Measurements from ENCODE around the gene WDR91. TPM values are rescaled to one million over a fixed set of nuclear protein-coding genes. Genes with fewer than 3 reads are reported as not detected.

The WDR91 gene
- polyA plus RNA-seq (2013, experiment 1 of 2) = 4.6 TPM
- polyA plus RNA-seq (2013, experiment 2 of 2) = 3.6 TPM

DNA sequence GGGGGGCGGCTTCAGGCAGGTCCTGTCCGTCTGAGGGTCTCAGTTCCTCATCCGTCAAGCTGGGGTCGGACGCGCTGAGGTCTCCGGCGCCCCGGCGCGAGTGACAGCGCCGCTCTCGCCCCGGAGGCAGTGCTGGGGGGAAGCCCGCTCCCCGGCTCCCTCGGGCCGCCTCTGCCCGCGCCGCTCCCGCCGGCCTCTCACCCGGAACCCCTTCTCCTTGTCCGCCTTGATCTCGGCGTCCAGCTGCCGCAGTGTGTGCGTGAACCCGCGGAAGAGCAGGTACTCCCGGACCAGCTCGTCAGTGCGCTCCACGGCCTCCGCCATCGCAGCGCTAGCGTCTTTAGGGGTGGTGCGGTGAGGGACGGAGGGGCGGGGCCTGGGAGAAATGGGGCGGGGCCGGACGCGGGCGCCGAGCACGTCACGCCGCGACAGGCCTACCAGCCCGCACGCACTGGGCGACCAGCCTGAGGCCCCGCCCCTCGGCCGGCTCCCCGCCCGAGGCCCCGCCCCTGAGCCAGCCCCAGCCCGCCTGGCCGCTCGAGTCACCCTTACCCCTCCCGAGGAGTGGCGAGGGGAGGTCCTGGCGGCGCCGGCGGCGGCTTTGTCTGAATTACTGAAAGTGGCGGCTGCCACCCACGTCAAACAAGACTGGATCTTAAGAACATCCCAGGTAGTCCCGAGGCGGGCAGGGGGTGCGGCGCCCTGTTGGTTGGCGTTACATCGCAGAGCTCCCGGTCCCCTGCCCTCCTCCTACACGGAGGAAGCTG lies at the start of gene WDR91:
WDR91 (minus strand) TSS at position 348 of the 767 bp plus-strand sequence; CDS start at position 324, 24 bp downstream.
- H2BK120ac ChIP-seq (ENCODE audit: low read depth, low read length) = no peak within 1 kb of the TSS
- peak within 1 kb of the TSS; percentile 95 for H3K23ac ChIP-seq (ENCODE audit: low read depth, low read length, poor library complexity)
- H3K4ac ChIP-seq (ENCODE audit: low read length) = no peak within 1 kb of the TSS
- H3K4me1 ChIP-seq (ENCODE audit: control insufficient read depth in 2 of 2, insufficient read depth in 1 of 2, low read depth in 1 of 2, low read length in 2 of 2) = peaks cover 0 to 4% of the 10 kb centered on the region in 2 donors
- peak within 1 kb of the TSS; percentile 93 for H3K9ac ChIP-seq (ENCODE audit: low read depth, low read length, poor library complexity)
- no peak within 1 kb of the TSS for H2BK5ac ChIP-seq (ENCODE audit: low read length)
- peak within 1 kb of the TSS; percentile 79 for H2BK12ac ChIP-seq (ENCODE audit: low read length)
- peak within 1 kb of the TSS; percentile 98 for H2AFZ ChIP-seq (ENCODE audit: low read length)
- peaks cover 0 to 9% (median 5%) of the 10 kb centered on the region in 3 experiments for H3K27me3 ChIP-seq (ENCODE audit: control insufficient read depth in 3 of 3, insufficient read depth in 3 of 3, low read depth in 1 of 3, low read length in 3 of 3)
- no peaks in the 10 kb centered on the region for H3K79me1 ChIP-seq (ENCODE audit: low read depth, low read length)
- no peak within 1 kb of the TSS for H4K91ac ChIP-seq (ENCODE audit: low read depth, low read length, poor library complexity)
- H3K36me3 ChIP-seq (replicated peaks in 1 of 2; ENCODE audit: control insufficient read depth in 2 of 2, insufficient read depth in 2 of 2, low read length in 2 of 2) = no peaks in the 10 kb centered on the region
- peak within 1 kb of the TSS; percentile 84 to 93 for H3K4me3 ChIP-seq (ENCODE audit: low read length in 2 of 2)
- no peaks in the 10 kb centered on the region for H3K9me3 ChIP-seq (replicated peaks in 1 of 2; ENCODE audit: control insufficient read depth in 2 of 2, insufficient read depth in 1 of 2, low read depth in 1 of 2, low read length in 2 of 2)
- peak within 1 kb of the TSS; percentile 81 for H3K4me2 ChIP-seq (ENCODE audit: insufficient read depth, low read length, poor library complexity, severe bottlenecking)
- peak; percentile 92 for DNase-seq (ENCODE audit: low spot score)
- peak within 1 kb of the TSS; percentile 97 for H3K18ac ChIP-seq (ENCODE audit: low read length)
- H3K14ac ChIP-seq (ENCODE audit: low read length) = peak within 1 kb of the TSS; percentile 86
- H4K8ac ChIP-seq (ENCODE audit: low read depth, low read length) = no peak within 1 kb of the TSS
- H2BK15ac ChIP-seq (ENCODE audit: low read length) = peak within 1 kb of the TSS; percentile 81
- WGBS, 2 donors (ENCODE audit: extremely low coverage in 2 of 2, insufficient read length in 2 of 2, insufficient replicate concordance in 1 of 2) = no CpG with 5 or more reads among the region's 82 CpGs
- H2AK5ac ChIP-seq (ENCODE audit: low read depth, low read length) = no peak within 1 kb of the TSS
- no peak within 1 kb of the TSS for H3K27ac ChIP-seq (replicated peaks; ENCODE audit: low read length)

DNA sequence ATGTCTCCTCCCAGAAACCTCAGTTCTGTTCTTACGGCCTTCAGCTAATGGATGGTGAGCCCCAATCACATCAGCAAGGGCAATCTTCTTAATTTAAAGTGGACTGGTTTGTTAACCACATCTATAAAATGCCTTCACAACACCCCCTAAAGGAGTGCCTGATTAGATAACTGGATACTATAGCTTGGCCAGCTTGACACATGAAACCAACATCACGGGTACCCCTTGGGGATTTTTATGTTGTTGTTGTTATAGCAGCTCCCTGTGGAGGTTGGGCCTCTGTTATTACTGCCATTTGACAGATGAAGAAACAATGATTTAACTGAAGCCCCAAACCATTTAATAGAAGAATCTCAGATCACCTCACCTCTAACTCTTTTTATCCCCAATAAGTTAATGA lies 49.1 kb upstream of the WDR91 start:
- peaks cover 0 to 4% of the 10 kb centered on the region in 2 donors for H3K4me1 ChIP-seq (ENCODE audit: control insufficient read depth in 2 of 2, insufficient read depth in 1 of 2, low read depth in 1 of 2, low read length in 2 of 2)
- no peak overlapping the region for H3K23ac ChIP-seq (ENCODE audit: low read depth, low read length, poor library complexity)
- H4K8ac ChIP-seq (ENCODE audit: low read depth, low read length) = no peak overlapping the region
- no peak overlapping the region for H4K91ac ChIP-seq (ENCODE audit: low read depth, low read length, poor library complexity)
- peaks cover 0 to 1% of the 10 kb centered on the region in 2 donors for H3K9me3 ChIP-seq (replicated peaks in 1 of 2; ENCODE audit: control insufficient read depth in 2 of 2, insufficient read depth in 1 of 2, low read depth in 1 of 2, low read length in 2 of 2)
- no peak overlapping the region for H3K27ac ChIP-seq (replicated peaks; ENCODE audit: low read length)
- no peak overlapping the region for H2BK12ac ChIP-seq (ENCODE audit: low read length)
- H2BK5ac ChIP-seq (ENCODE audit: low read length) = no peak overlapping the region
- no peak overlapping the region for H3K9ac ChIP-seq (ENCODE audit: low read depth, low read length, poor library complexity)
- WGBS, 2 donors (ENCODE audit: extremely low coverage in 2 of 2, insufficient read length in 2 of 2, insufficient replicate concordance in 1 of 2) = no CpG with 5 or more reads among the region's 2 CpGs
- no peaks in the 10 kb centered on the region for H3K36me3 ChIP-seq (replicated peaks in 1 of 2; ENCODE audit: control insufficient read depth in 2 of 2, insufficient read depth in 2 of 2, low read length in 2 of 2)
- no peaks in the 10 kb centered on the region for H3K79me1 ChIP-seq (ENCODE audit: low read depth, low read length)
- H2BK120ac ChIP-seq (ENCODE audit: low read depth, low read length) = no peak overlapping the region
- H2AFZ ChIP-seq (ENCODE audit: low read length) = no peak overlapping the region
- DNase-seq (ENCODE audit: low spot score) = no peak
- H3K4me3 ChIP-seq (ENCODE audit: low read length in 2 of 2) = no peak overlapping the region
- H3K4ac ChIP-seq (ENCODE audit: low read length) = no peak overlapping the region
- no peak overlapping the region for H2AK5ac ChIP-seq (ENCODE audit: low read depth, low read length)
- H3K4me2 ChIP-seq (ENCODE audit: insufficient read depth, low read length, poor library complexity, severe bottlenecking) = no peak overlapping the region
- H3K27me3 ChIP-seq (ENCODE audit: control insufficient read depth in 3 of 3, insufficient read depth in 3 of 3, low read depth in 1 of 3, low read length in 3 of 3) = peaks cover 0 to under 1% (median 0%) of the 10 kb centered on the region in 3 experiments
- no peak overlapping the region for H2BK15ac ChIP-seq (ENCODE audit: low read length)
- H3K18ac ChIP-seq (ENCODE audit: low read length) = no peak overlapping the region
- no peak overlapping the region for H3K14ac ChIP-seq (ENCODE audit: low read length)

DNA sequence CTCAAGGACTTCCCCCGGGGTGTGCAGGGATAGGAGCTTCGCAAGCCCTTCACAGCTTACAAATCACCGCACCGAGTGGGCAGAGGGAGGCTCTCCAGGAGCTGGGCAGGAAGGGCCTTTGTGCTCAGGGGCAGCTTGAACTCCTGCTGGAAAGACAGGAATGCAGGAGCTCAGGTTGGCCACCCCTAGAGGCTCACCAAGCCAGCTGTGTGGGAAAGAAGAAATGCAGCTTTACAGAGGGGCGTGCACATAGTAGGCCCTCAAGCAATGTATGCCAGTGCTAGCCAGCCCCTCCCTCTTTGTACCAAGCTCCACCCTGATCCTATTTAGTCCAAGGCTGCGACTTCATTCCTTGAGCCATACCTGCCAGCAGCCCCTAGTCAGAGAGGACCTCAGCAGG lies 48.4 kb upstream of the WDR91 start:
- no peak overlapping the region for H3K4ac ChIP-seq (ENCODE audit: low read length)
- H2AK5ac ChIP-seq (ENCODE audit: low read depth, low read length) = no peak overlapping the region
- H3K23ac ChIP-seq (ENCODE audit: low read depth, low read length, poor library complexity) = peak overlapping the region; percentile 8
- H2BK120ac ChIP-seq (ENCODE audit: low read depth, low read length) = no peak overlapping the region
- no peak overlapping the region for H3K27ac ChIP-seq (replicated peaks; ENCODE audit: low read length)
- H3K9ac ChIP-seq (ENCODE audit: low read depth, low read length, poor library complexity) = no peak overlapping the region
- H3K14ac ChIP-seq (ENCODE audit: low read length) = no peak overlapping the region
- no peak overlapping the region for H4K8ac ChIP-seq (ENCODE audit: low read depth, low read length)
- WGBS, 2 donors (ENCODE audit: extremely low coverage in 2 of 2, insufficient read length in 2 of 2, insufficient replicate concordance in 1 of 2) = no CpG with 5 or more reads among the region's 6 CpGs
- no peak overlapping the region for H3K4me2 ChIP-seq (ENCODE audit: insufficient read depth, low read length, poor library complexity, severe bottlenecking)
- H3K18ac ChIP-seq (ENCODE audit: low read length) = peak overlapping the region; percentile 62
- H2BK15ac ChIP-seq (ENCODE audit: low read length) = peak overlapping the region; percentile 64
- H3K4me3 ChIP-seq (ENCODE audit: low read length in 2 of 2) = no peak overlapping the region
- H3K27me3 ChIP-seq (ENCODE audit: control insufficient read depth in 3 of 3, insufficient read depth in 3 of 3, low read depth in 1 of 3, low read length in 3 of 3) = peaks cover 0 to 5% (median 0%) of the 10 kb centered on the region in 3 experiments
- no peaks in the 10 kb centered on the region for H3K79me1 ChIP-seq (ENCODE audit: low read depth, low read length)
- H2AFZ ChIP-seq (ENCODE audit: low read length) = no peak overlapping the region
- H2BK12ac ChIP-seq (ENCODE audit: low read length) = no peak overlapping the region
- no peak for DNase-seq (ENCODE audit: low spot score)
- no peak overlapping the region for H4K91ac ChIP-seq (ENCODE audit: low read depth, low read length, poor library complexity)
- H3K36me3 ChIP-seq (replicated peaks in 1 of 2; ENCODE audit: control insufficient read depth in 2 of 2, insufficient read depth in 2 of 2, low read length in 2 of 2) = no peaks in the 10 kb centered on the region
- peaks cover 0 to 1% of the 10 kb centered on the region in 2 donors for H3K9me3 ChIP-seq (replicated peaks in 1 of 2; ENCODE audit: control insufficient read depth in 2 of 2, insufficient read depth in 1 of 2, low read depth in 1 of 2, low read length in 2 of 2)
- peaks cover 0 to 4% of the 10 kb centered on the region in 2 donors for H3K4me1 ChIP-seq (ENCODE audit: control insufficient read depth in 2 of 2, insufficient read depth in 1 of 2, low read depth in 1 of 2, low read length in 2 of 2)
- no peak overlapping the region for H2BK5ac ChIP-seq (ENCODE audit: low read length)

DNA sequence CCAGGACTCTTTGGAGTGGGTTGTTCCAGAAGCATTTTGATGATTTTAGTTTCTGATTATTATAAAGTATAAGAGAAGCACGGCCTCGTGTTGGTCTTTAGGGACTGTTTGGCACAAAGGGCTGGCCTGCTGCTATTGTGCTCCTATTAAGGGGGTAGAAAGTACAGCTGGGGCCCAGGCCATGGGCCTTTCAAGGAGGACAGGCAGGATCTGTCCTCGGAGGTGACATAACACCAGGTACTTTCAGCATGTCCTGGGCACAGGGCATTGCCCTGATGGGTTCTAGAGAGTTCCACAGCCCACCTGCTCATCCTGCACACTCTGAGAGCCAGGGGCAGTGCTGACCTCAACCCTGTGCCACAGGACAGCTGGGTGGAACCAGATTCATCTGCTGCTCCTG lies 47.3 kb upstream of the WDR91 start:
- Histone ChIP-seq H4K91ac (ENCODE audit: low read depth, low read length, poor library complexity) (no peak overlapping the region), H3K27me3 (ENCODE audit: control insufficient read depth in 3 of 3, insufficient read depth in 3 of 3, low read depth in 1 of 3, low read length in 3 of 3) (peaks cover 0 to 5% (median 0%) of the 10 kb centered on the region in 3 experiments), H2BK120ac (ENCODE audit: low read depth, low read length) (no peak overlapping the region), H2BK5ac (ENCODE audit: low read length) (no peak overlapping the region), H2AK5ac (ENCODE audit: low read depth, low read length) (peak overlapping the region; percentile 11), H2BK15ac (ENCODE audit: low read length) (no peak overlapping the region), H2BK12ac (ENCODE audit: low read length) (no peak overlapping the region), H3K14ac (ENCODE audit: low read length) (no peak overlapping the region), H3K4me3 (ENCODE audit: low read length in 2 of 2) (peak overlapping the region in 1 of 2 donors; percentile 9), H3K18ac (ENCODE audit: low read length) (peak overlapping the region; percentile 15), H2AFZ (ENCODE audit: low read length) (no peak overlapping the region), H4K8ac (ENCODE audit: low read depth, low read length) (no peak overlapping the region), H3K9ac (ENCODE audit: low read depth, low read length, poor library complexity) (no peak overlapping the region), H3K27ac (replicated peaks; ENCODE audit: low read length) (no peak overlapping the region), H3K4ac (ENCODE audit: low read length) (no peak overlapping the region), H3K23ac (ENCODE audit: low read depth, low read length, poor library complexity) (no peak overlapping the region), H3K79me1 (ENCODE audit: low read depth, low read length) (no peaks in the 10 kb centered on the region), H3K9me3 (replicated peaks in 1 of 2; ENCODE audit: control insufficient read depth in 2 of 2, insufficient read depth in 1 of 2, low read depth in 1 of 2, low read length in 2 of 2) (peaks cover 0 to 1% of the 10 kb centered on the region in 2 donors), H3K36me3 (replicated peaks in 1 of 2; ENCODE audit: control insufficient read depth in 2 of 2, insufficient read depth in 2 of 2, low read length in 2 of 2) (no peaks in the 10 kb centered on the region), H3K4me1 (ENCODE audit: control insufficient read depth in 2 of 2, insufficient read depth in 1 of 2, low read depth in 1 of 2, low read length in 2 of 2) (peaks cover 0 to 4% of the 10 kb centered on the region in 2 donors), H3K4me2 (ENCODE audit: insufficient read depth, low read length, poor library complexity, severe bottlenecking) (no peak overlapping the region)
- no peak for DNase-seq (ENCODE audit: low spot score)
- WGBS, 2 donors (ENCODE audit: extremely low coverage in 2 of 2, insufficient read length in 2 of 2, insufficient replicate concordance in 1 of 2) = no CpG with 5 or more reads among the region's 3 CpGs
